ENCODE measurements around the gene SNX33.

DNA sequence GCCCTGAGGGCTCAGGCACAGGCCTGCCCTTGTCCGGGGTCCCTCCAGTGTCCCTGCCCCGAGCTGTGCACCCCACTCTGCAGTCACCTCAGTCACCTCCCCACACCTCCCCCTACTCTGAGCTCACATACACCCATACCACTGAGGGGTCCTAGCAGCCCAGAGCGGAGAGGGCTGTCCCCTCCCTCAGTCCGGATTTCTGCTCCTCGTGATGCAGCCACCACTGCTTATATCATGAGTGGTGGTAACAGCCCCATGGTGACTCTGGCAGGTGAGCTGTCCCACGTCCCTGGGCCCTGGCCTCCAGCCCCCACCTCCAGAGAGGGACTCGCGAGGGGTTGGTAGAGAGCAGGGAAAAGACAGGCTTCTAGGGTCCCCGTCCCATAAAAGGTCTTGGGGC, 56.9 kb downstream of the SNX33 start:
- TF ChIP-seq, protein P1, sequence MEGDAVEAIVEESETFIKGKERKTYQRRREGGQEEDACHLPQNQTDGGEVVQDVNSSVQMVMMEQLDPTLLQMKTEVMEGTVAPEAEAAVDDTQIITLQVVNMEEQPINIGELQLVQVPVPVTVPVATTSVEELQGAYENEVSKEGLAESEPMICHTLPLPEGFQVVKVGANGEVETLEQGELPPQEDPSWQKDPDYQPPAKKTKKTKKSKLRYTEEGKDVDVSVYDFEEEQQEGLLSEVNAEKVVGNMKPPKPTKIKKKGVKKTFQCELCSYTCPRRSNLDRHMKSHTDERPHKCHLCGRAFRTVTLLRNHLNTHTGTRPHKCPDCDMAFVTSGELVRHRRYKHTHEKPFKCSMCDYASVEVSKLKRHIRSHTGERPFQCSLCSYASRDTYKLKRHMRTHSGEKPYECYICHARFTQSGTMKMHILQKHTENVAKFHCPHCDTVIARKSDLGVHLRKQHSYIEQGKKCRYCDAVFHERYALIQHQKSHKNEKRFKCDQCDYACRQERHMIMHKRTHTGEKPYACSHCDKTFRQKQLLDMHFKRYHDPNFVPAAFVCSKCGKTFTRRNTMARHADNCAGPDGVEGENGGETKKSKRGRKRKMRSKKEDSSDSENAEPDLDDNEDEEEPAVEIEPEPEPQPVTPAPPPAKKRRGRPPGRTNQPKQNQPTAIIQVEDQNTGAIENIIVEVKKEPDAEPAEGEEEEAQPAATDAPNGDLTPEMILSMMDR (IDR thresholded peaks at IDR 0.05) = no peak
- no peak for TF ChIP-seq POLR2A (IDR thresholded peaks at IDR 0.05)

Measured in right lobe of liver (tissue), 4 donors.